ENCODE data around the gene BANP. TPM values are rescaled to one million over a fixed set of nuclear protein-coding genes. Genes with fewer than 3 reads are reported as not detected.
A peak's percentile ranks its signal among the peaks of the same experiment; 100 is the strongest.
"Not testable (repeated sequence)": the region's sequence is repeated elsewhere in the genome, so short reads cannot be mapped to it uniquely, and the experiment has no call there.

Gene BANP
- total RNA-seq, 1 donor, result 25.9 TPM

GRCh38 chr16:88023366-88023765 lies 72.1 kb downstream of the BANP start:
- no peak overlapping the region for H3K4me3 ChIP-seq (ENCODE audit: low read depth, low read length)
- no peak for TF ChIP-seq CTCF (IDR thresholded peaks at IDR 0.05; ENCODE audit: insufficient read depth, low read depth, low read length)
- no peak for DNase-seq (ENCODE audit: low read depth)

DNA sequence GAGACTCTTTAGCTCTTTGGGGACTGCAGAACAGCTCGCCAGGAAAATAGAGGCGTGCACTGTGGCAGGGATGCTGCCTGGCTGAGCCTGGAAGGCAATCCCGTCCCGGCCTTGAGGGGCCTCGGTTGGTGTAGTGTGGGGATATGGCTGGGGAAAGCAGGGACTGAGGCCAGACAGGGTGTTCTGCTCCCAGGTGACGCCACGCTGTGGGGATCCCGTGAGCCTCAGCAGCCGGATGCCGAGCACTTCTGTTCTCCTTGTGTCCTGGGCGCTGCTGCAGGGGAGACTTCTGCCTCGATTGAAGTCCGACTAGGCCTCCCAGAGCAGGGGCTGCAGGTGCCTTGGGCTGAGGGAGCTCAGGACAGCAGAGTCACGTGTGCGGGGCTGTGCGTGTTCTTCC lies 72.6 kb downstream of the BANP start:
- TF ChIP-seq CTCF (IDR thresholded peaks at IDR 0.05; ENCODE audit: insufficient read depth, low read depth, low read length), result no peak
- DNase-seq (ENCODE audit: low read depth), result no peak
- H3K4me3 ChIP-seq (ENCODE audit: low read depth, low read length), result no peak overlapping the region

- peak; percentile 69 for TF ChIP-seq CTCF (IDR thresholded peaks at IDR 0.05; ENCODE audit: insufficient read depth, low read depth, low read length)
- DNase-seq (ENCODE audit: low read depth), result peak; percentile 55
- not testable (repeated sequence) for H3K4me3 ChIP-seq (ENCODE audit: low read depth, low read length)
These were observed 73.4 kb downstream of the BANP start for GRCh38 chr16:88024491-88025085.

DNA sequence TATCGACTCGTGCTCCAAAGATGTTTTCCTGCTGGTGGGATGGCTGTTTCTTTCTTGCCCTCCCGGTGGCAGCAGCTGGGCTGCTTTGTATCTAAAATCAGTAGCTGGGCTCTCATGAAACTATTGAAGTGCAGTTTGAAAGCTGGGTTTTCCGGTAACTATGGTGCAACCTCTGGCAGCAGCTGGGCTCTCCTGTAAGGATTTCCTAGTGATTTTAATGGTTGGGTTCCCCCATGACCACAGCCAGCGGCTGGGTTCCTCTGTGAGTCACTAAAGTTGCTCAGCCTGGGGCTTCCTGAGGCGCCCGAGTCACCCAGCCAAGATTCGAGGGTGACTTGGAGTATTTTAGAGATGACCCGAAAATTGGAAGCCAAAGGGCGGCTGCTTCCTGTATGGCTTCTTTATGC lies 73.9 kb downstream of the BANP start:
- H3K4me3 ChIP-seq (ENCODE audit: low read depth, low read length), result not testable (repeated sequence)
- peak; percentile 91 for DNase-seq (ENCODE audit: low read depth)
- peak; percentile 32 for TF ChIP-seq CTCF (IDR thresholded peaks at IDR 0.05; ENCODE audit: insufficient read depth, low read depth, low read length)

DNA sequence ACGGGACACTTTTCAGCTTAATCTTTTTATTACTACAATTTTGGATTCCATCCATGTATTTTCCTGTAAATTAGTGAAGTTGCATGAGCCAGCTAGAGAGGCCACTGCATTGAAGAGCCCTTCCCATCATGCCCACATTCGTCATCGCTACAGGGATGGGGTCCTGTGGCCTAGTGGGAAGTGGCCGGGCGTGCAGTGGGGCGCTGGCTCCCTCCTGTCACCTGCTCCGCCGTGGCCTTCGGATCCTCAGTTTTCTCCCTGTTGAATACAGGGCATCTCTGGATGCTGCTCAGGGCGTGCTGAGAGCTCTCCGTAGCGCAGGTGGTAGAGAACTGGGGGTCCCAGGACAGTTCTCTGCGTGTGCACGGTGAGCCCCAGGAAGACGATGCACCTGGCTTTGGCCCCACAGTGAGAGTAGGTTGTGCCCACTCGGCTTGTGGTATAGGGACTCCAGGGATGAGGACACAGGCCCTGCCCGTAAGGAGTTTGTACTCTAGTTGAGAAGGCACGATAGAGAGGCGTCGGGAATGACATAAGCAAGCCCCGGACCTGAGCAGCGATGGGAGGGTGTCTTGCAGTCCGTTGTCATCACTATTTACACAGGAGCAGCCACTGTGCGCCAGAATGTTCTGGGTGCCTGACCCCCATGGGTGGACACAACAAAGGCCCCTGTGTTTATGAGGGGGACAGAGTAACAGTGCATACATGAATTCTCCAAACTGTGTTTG lies 74.8 kb downstream of the BANP start:
- DNase-seq (ENCODE audit: low read depth); H3K4me3 ChIP-seq (ENCODE audit: low read depth, low read length): not testable (repeated sequence)

DNA sequence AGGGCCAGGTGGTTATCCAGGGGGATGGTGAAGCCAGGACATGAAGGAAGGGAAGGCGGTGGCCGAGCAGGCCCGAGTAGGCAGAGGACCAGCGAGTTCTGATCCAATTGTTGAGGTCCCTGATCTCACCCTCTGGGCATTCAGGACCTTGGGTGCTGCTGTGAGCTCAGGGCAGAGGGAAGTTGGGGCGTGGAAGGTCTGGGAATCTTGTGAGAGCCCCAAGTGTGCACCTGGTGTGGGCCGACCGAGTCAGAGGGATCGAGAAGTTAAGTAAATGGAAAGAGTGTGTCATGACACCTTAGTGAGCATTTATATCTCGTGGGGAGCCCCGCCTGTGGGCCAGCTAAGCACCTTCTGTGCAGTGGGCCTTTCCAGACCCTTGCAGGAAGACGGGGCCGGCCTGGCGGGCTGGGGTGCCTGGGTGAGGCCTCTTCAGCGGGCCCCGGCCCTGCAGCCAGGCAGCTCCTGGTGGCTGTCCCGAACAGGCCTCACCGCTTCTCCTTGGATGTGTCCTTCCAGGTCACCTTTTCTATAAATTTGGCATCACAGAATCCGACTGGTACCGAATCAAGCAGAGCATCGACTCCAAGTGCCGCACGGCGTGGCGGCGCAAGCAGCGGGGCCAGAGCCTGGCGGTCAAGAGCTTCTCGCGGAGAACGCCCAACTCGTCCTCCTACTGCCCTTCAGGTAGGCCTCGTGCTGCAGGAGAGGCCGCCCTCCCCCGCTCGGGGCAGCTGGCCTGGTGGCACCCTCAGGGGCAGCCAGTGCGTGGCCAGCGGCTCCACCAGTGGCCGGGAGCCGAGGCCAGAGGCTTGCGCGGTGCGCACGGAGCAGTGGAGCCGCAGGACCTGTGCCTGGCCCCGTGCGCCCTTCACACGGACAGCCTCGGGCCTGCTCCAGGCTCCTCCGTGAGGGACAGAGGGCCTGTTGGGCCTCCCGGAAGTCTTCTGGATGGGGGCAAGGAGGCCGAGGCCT lies 76.0 kb downstream of the BANP start:
- no peak overlapping the region for H3K4me3 ChIP-seq (ENCODE audit: low read depth, low read length)
- DNase-seq (ENCODE audit: low read depth), result no peak
- TF ChIP-seq CTCF (IDR thresholded peaks at IDR 0.05; ENCODE audit: insufficient read depth, low read depth, low read length), result no peak

- not testable (repeated sequence) for DNase-seq (ENCODE audit: low read depth); H3K4me3 ChIP-seq (ENCODE audit: low read depth, low read length)
These were observed 77.1 kb downstream of the BANP start for GRCh38 chr16:88028177-88028930.
